ENCODE data around the gene KLF15. TPM values are rescaled to one million over a fixed set of nuclear protein-coding genes. Genes with fewer than 3 reads are reported as not detected.

The KLF15 gene
- total RNA-seq, 1 donor: not detected

- Histone ChIP-seq H3K27me3 (ENCODE audit: insufficient read depth, low read length) (peaks cover 3% of the 10 kb centered on the region), H3K9me3 (ENCODE audit: low read depth, low read length) (peaks cover 15% of the 10 kb centered on the region), H3K4me1 (ENCODE audit: insufficient read depth, low read length) (no peaks in the 10 kb centered on the region), H3K4me3 (ENCODE audit: low read length) (no peak overlapping the region)
These were observed 50.8 kb downstream of the KLF15 start for GRCh38 chr3:126306397-126306796.

GRCh38 chr3:126305427-126305826 is 51.8 kb downstream of the KLF15 start:
- Histone ChIP-seq H3K4me3 (ENCODE audit: low read length) (no peak overlapping the region), H3K27me3 (ENCODE audit: insufficient read depth, low read length) (peaks cover 3% of the 10 kb centered on the region), H3K9me3 (ENCODE audit: low read depth, low read length) (peaks cover 15% of the 10 kb centered on the region), H3K4me1 (ENCODE audit: insufficient read depth, low read length) (no peaks in the 10 kb centered on the region)

DNA sequence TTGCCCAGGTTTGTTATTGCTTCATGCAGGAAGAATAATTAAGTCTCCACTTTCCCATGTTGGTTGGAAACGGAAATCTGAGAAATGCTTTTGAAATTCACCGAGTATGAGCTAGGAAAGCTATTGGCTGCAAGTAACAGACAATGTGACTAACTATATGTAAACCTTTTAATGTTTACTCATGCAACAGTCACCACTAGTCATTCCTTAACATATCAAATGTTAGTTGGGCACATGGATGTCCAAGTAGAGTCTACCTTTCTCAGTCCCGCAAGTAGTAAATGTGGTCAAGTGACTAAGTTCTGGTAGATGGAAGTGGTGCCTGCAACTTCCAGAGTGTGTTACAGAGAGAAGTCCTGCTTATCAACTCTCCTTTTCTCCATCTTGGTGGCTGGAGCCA is 52.5 kb downstream of the KLF15 start:
- Histone ChIP-seq H3K4me1 (ENCODE audit: insufficient read depth, low read length) (no peaks in the 10 kb centered on the region), H3K4me3 (ENCODE audit: low read length) (no peak overlapping the region), H3K27me3 (ENCODE audit: insufficient read depth, low read length) (peaks cover 3% of the 10 kb centered on the region), H3K9me3 (ENCODE audit: low read depth, low read length) (peaks cover 15% of the 10 kb centered on the region)

GRCh38 chr3:126304291-126304690 is 52.9 kb downstream of the KLF15 start:
- Histone ChIP-seq H3K9me3 (ENCODE audit: low read depth, low read length) (peaks cover 15% of the 10 kb centered on the region), H3K27me3 (ENCODE audit: insufficient read depth, low read length) (peaks cover 3% of the 10 kb centered on the region), H3K4me1 (ENCODE audit: insufficient read depth, low read length) (no peaks in the 10 kb centered on the region), H3K4me3 (ENCODE audit: low read length) (no peak overlapping the region)

DNA sequence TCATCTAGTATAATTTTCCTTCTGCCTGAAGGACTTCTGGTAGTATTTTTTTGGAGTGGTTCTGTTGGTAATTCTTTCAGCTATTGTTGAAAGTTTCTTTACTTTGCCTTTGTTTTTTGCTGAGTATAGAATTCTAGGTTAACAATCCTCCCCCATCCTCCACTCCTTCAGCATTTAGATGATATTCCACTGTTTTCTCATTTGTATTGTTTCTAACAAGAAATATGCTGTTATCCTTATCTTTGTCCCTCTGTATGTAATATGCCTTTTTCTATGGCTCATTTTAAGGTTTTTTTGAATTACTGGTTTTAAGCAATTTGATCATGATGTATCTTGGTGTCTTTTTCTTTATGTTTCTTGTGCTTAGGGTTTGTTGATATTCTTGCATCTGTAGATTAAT is 53.9 kb downstream of the KLF15 start:
- Histone ChIP-seq H3K27me3 (ENCODE audit: insufficient read depth, low read length) (peaks cover 3% of the 10 kb centered on the region), H3K4me3 (ENCODE audit: low read length) (no peak overlapping the region), H3K4me1 (ENCODE audit: insufficient read depth, low read length) (no peaks in the 10 kb centered on the region), H3K9me3 (ENCODE audit: low read depth, low read length) (peaks cover 15% of the 10 kb centered on the region)

- H3K4me3 ChIP-seq (ENCODE audit: low read length): no peak overlapping the region
- H3K9me3 ChIP-seq (ENCODE audit: low read depth, low read length): peaks cover 15% of the 10 kb centered on the region
- H3K4me1 ChIP-seq (ENCODE audit: insufficient read depth, low read length): no peaks in the 10 kb centered on the region
- H3K27me3 ChIP-seq (ENCODE audit: insufficient read depth, low read length): peaks cover 3% of the 10 kb centered on the region
These were observed 56.3 kb downstream of the KLF15 start for GRCh38 chr3:126300761-126301481.

DNA sequence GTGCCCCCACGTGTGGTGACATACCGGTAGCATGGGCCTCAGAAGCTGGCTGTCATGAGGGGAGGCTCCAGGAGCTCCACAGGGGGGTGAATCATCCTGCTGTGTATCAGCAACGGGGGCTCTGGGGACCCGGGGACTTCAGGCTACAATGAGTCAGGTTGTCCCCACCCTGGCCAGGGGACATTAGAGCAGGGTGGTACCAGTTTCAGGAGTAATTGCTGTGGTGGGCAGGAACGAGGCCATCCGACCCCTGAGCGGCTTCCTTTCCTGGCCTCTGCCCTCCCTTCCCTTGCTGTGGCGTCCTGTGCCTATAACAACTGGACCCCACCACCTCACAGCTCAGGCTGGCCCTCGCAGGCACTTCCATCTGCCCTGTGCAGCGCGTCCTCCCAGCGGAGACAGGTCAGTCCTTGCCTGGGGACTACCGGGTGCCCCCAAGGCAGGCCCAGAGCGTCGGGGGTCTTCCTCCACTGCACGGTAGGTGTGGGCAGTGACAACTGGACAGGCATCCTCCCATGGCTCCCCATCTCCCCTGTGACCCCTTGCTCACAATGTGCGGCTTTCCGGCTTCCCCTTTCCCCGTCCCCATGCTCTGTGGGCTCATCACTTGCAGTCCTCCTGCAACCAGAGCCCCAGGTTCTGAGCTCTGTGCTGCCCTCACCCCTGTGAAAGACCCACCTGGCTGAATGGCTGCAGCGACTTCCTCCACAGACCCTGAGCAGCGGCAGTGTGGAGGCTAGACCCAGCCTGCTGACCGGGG is 57.0 kb downstream of the KLF15 start:
- Histone ChIP-seq H3K9me3 (ENCODE audit: low read depth, low read length) (peaks cover 15% of the 10 kb centered on the region), H3K4me1 (ENCODE audit: insufficient read depth, low read length) (no peaks in the 10 kb centered on the region), H3K27me3 (ENCODE audit: insufficient read depth, low read length) (peaks cover 3% of the 10 kb centered on the region), H3K4me3 (ENCODE audit: low read length) (no peak overlapping the region)

GRCh38 chr3:126295407-126295939 is 61.7 kb downstream of the KLF15 start:
- Histone ChIP-seq H3K4me1 (ENCODE audit: insufficient read depth, low read length) (no peaks in the 10 kb centered on the region), H3K27me3 (ENCODE audit: insufficient read depth, low read length) (no peaks in the 10 kb centered on the region), H3K9me3 (ENCODE audit: low read depth, low read length) (no peaks in the 10 kb centered on the region), H3K4me3 (ENCODE audit: low read length) (no peak overlapping the region)

DNA sequence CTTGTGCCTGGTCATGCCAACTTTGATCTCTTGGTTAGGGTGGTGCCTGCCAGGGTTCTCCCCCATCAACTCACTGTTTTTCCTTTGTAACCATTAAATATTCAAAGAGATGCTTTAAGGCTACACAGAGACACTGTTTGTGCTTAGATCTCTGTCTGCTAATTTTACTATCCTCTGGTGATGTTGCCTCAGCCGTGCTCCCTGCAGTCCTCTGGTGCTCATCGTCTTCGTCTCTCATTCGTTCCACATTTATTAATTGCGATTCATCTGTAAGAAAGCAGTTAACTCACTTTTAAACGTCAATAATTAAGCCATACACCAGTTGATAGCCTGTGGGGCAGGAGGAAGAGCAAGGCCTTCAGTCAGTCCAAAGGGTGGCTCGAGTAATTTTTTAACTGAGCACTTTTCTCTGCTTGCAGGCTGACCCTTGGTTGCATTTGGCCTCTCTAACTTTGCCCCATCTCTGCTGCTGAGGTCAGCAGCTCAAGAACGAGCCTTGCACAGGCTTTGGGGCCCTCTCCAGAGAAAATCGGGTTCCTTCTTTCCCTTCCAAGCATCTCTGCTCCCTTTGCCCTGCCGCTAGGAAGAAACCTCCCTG is 62.9 kb downstream of the KLF15 start:
- H3K4me3 ChIP-seq (ENCODE audit: low read length): no peak overlapping the region
- H3K9me3 ChIP-seq (ENCODE audit: low read depth, low read length): no peaks in the 10 kb centered on the region
- peaks cover 12% of the 10 kb centered on the region for H3K27me3 ChIP-seq (ENCODE audit: insufficient read depth, low read length)
- H3K4me1 ChIP-seq (ENCODE audit: insufficient read depth, low read length): no peaks in the 10 kb centered on the region

GRCh38 chr3:126293370-126294082 is 63.7 kb downstream of the KLF15 start:
- Histone ChIP-seq H3K4me3 (ENCODE audit: low read length) (no peak overlapping the region), H3K27me3 (ENCODE audit: insufficient read depth, low read length) (peaks cover 19% of the 10 kb centered on the region), H3K9me3 (ENCODE audit: low read depth, low read length) (no peaks in the 10 kb centered on the region), H3K4me1 (ENCODE audit: insufficient read depth, low read length) (no peaks in the 10 kb centered on the region)

Other genes starting within 250 kb of the KLF15 start
- not detected for gene ALDH1L1, start 176.8 kb downstream of the KLF15 start, total RNA-seq
- not detected for gene CFAP100, start 37.5 kb upstream of the KLF15 start, total RNA-seq
- gene ZXDC, start 118.5 kb upstream of the KLF15 start, total RNA-seq: 63.2 TPM
- not detected for gene UROC1, start 160.4 kb upstream of the KLF15 start, total RNA-seq
- gene CHST13, start 166.7 kb upstream of the KLF15 start, total RNA-seq: 1.5 TPM
- gene C3orf22, start 201.5 kb upstream of the KLF15 start, total RNA-seq: not detected

Measured in mononuclear cell (primary cell).